Measurements from ENCODE around the gene ATP6AP1.

Gene ATP6AP1

DNA sequence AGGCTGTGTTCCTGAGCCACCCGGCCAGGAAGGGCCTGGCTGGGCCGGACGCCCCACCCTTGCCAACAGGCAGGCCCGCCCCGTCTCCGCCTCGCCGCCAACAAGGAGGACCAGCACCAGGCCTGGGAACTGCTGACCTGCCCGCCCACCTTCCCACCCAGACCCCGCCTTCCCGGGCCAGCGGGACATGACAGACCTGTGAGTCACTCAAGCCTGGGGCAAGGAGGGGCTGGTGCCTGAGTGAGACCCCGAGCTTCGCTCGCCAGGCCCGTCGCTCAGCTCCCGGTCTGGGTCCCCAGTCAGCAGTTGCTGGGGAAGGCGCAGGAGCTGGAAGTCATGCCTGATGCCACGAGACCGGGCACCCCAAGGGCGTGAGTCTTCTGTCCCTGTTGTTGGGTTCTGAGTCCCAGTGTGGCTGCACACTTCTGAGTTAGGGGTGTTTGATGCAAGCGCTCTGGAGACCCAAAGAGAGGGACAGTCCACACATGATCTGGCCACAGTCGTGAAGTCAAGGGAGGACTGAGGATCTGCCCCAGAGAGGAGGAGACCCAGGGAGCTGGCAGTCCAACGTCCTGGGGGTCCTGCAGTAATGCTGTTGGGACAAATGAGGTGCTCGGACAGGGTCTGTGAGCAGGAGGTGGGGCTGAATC, 19.1 kb upstream of the ATP6AP1 start, which contains the start of gene DNASE1L1 (continued):
- TF ChIP-seq ZNF10 (tag by site-specific recombination; IDR thresholded peaks at IDR 0.05) (0 out of 2 replicates have a peak, but pooled peaks have one; percentile 23), KLF8 (tag by site-specific recombination; IDR thresholded peaks at IDR 0.05) (0 out of 2 replicates have a peak, but pooled peaks have one; percentile 33), ZNF843 (tag by site-specific recombination; IDR thresholded peaks at IDR 0.05) (no peak), TRIM28 (IDR thresholded peaks at IDR 0.05; ENCODE audit: borderline replicate concordance, low read length) (no peak), ZNF555 (tag by site-specific recombination; conservative IDR thresholded peaks at IDR 0.05) (no peak), KLF10 (tag by site-specific recombination; IDR thresholded peaks at IDR 0.05) (no peak), ZNF600 (tag by site-specific recombination; IDR thresholded peaks at IDR 0.05) (peak; percentile 63; the same call in 1 of the 2 replicates), ZNF311 (tag by site-specific recombination; IDR thresholded peaks at IDR 0.05; ENCODE audit: borderline replicate concordance) (no peak), ZNF391 (tag by site-specific recombination; IDR thresholded peaks at IDR 0.05; ENCODE audit: borderline replicate concordance, low read depth) (no peak), ZNF19 (tag by site-specific recombination; IDR thresholded peaks at IDR 0.05; ENCODE audit: low read depth) (no peak), GFI1B (tag by site-specific recombination; IDR thresholded peaks at IDR 0.05) (no peak), KLF17 (tag by site-specific recombination; IDR thresholded peaks at IDR 0.05) (peak; percentile 69; the same call in 1 of the 2 replicates), ZNF776 (tag by site-specific recombination; IDR thresholded peaks at IDR 0.05; ENCODE audit: borderline replicate concordance) (no peak), ZNF423 (tag by site-specific recombination; IDR thresholded peaks at IDR 0.05) (no peak), ZNF132 (tag by site-specific recombination; IDR thresholded peaks at IDR 0.05; ENCODE audit: borderline replicate concordance) (no peak), ZNF366 (tag by site-specific recombination; conservative IDR thresholded peaks at IDR 0.05) (no peak)
- TF ChIP-seq, protein P1, sequence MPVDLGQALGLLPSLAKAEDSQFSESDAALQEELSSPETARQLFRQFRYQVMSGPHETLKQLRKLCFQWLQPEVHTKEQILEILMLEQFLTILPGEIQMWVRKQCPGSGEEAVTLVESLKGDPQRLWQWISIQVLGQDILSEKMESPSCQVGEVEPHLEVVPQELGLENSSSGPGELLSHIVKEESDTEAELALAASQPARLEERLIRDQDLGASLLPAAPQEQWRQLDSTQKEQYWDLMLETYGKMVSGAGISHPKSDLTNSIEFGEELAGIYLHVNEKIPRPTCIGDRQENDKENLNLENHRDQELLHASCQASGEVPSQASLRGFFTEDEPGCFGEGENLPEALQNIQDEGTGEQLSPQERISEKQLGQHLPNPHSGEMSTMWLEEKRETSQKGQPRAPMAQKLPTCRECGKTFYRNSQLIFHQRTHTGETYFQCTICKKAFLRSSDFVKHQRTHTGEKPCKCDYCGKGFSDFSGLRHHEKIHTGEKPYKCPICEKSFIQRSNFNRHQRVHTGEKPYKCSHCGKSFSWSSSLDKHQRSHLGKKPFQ (tag by site-specific recombination; IDR thresholded peaks at IDR 0.05): no peak

DNA sequence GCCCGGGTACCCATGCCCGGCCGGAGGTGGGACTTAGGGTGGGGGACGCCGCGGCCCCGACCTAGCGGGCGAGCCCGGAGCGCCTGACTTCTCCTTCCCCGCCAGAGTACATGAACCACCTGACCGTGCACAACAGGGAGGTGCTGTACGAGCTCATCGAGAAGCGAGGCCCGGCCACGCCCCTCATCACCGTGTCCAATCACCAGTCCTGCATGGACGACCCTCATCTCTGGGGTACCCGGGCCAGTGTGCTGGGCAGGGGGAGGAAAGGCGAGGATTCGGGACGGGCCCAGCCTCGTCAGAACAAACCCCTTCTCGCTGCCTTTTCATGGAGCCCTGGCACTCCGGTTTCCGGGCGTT, 16.5 kb upstream of the ATP6AP1 start:
- no peaks in the 10 kb centered on the region for H3K9me3 ChIP-seq (ENCODE audit: control insufficient read depth, insufficient read depth, low read depth, low read length)
- H3K27ac ChIP-seq (ENCODE audit: extremely low read depth, low read depth, low read length): peak overlapping the region; percentile 92
- H3K4me1 ChIP-seq (ENCODE audit: control insufficient read depth, insufficient read depth, low read length): no peaks in the 10 kb centered on the region; the same call in 1 of the 2 replicates
- CTCF ChIA-PET: interaction anchor here (1.0 kb wide), 2 partner anchors 13 to 39 kb away, joined by 4 to 5 read pairs; partner anchors contain the start of gene RPL10
- POLR2A ChIA-PET: interaction anchor here (0.6 to 4.0 kb wide), 10 partner anchors 10 to 136 kb away, joined by 3 to 57 read pairs (median 8); partner anchors contain the start of genes ATP6AP1, FAM50A, IKBKG and RPL10
- peaks cover 5 to 16% of the 10 kb centered on the region in 2 experiments; a peak in 2 of 3 replicates for H3K36me3 ChIP-seq (ENCODE audit: control insufficient read depth in 2 of 2, insufficient read depth in 1 of 2, low read length in 2 of 2)
- peak overlapping the region; percentile 57 for H3K4me3 ChIP-seq (ENCODE audit: low read depth, low read length)
- peak; percentile 76 for TF ChIP-seq ZBTB20 (tag by site-specific recombination; IDR thresholded peaks at IDR 0.05)
- no peak for TF ChIP-seq ZNF274 (IDR thresholded peaks at IDR 0.05; ENCODE audit: low read length)
- TF ChIP-seq ZNF274 (tag by site-specific recombination; IDR thresholded peaks at IDR 0.05; ENCODE audit: borderline replicate concordance): no peak
- TF ChIP-seq ZNF423 (tag by site-specific recombination; IDR thresholded peaks at IDR 0.05): no peak
- peak; percentile 80 for TF ChIP-seq KLF9 (tag by site-specific recombination; IDR thresholded peaks at IDR 0.05; ENCODE audit: low read depth)
- peak; percentile 16; the same call in 1 of the 2 replicates for TF ChIP-seq ZEB2 (tag by site-specific recombination; IDR thresholded peaks at IDR 0.05)
- no peak for TF ChIP-seq ZNF404 (tag by site-specific recombination; IDR thresholded peaks at IDR 0.05)
- peak; percentile 35; the same call in 1 of the 2 replicates for TF ChIP-seq ZNF501 (tag by site-specific recombination; IDR thresholded peaks at IDR 0.05)
- peak; percentile 29; the same call in 1 of the 2 replicates for TF ChIP-seq ZNF600 (tag by site-specific recombination; IDR thresholded peaks at IDR 0.05)
- TF ChIP-seq, protein P2, sequence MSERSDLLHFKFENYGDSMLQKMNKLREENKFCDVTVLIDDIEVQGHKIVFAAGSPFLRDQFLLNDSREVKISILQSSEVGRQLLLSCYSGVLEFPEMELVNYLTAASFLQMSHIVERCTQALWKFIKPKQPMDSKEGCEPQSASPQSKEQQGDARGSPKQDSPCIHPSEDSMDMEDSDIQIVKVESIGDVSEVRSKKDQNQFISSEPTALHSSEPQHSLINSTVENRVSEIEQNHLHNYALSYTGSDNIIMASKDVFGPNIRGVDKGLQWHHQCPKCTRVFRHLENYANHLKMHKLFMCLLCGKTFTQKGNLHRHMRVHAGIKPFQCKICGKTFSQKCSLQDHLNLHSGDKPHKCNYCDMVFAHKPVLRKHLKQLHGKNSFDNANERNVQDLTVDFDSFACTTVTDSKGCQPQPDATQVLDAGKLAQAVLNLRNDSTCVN (tag by site-specific recombination; optimal IDR thresholded peaks at IDR 0.05): peak; percentile 37
- TF ChIP-seq ZSCAN4 (tag by site-specific recombination; IDR thresholded peaks at IDR 0.05): no peak
- TF ChIP-seq, protein P3, sequence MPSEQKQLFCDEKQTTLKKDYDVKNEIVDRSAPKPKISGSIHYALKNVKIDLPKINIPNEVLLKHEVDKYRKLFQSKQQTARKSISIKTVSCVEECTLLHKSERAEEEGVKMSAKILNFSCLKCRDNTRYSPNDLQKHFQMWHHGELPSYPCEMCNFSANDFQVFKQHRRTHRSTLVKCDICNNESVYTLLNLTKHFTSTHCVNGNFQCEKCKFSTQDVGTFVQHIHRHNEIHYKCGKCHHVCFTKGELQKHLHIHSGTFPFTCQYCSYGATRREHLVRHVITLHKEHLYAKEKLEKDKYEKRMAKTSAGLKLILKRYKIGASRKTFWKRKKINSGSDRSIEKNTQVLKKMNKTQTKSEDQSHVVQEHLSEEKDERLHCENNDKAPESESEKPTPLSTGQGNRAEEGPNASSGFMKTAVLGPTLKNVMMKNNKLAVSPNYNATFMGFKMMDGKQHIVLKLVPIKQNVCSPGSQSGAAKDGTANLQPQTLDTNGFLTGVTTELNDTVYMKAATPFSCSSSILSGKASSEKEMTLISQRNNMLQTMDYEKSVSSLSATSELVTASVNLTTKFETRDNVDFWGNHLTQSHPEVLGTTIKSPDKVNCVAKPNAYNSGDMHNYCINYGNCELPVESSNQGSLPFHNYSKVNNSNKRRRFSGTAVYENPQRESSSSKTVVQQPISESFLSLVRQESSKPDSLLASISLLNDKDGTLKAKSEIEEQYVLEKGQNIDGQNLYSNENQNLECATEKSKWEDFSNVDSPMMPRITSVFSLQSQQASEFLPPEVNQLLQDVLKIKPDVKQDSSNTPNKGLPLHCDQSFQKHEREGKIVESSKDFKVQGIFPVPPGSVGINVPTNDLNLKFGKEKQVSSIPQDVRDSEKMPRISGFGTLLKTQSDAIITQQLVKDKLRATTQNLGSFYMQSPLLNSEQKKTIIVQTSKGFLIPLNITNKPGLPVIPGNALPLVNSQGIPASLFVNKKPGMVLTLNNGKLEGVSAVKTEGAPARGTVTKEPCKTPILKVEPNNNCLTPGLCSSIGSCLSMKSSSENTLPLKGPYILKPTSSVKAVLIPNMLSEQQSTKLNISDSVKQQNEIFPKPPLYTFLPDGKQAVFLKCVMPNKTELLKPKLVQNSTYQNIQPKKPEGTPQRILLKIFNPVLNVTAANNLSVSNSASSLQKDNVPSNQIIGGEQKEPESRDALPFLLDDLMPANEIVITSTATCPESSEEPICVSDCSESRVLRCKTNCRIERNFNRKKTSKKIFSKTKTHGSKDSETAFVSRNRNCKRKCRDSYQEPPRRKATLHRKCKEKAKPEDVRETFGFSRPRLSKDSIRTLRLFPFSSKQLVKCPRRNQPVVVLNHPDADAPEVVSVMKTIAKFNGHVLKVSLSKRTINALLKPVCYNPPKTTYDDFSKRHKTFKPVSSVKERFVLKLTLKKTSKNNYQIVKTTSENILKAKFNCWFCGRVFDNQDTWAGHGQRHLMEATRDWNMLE (tag by site-specific recombination; conservative IDR thresholded peaks at IDR 0.05; ENCODE audit: low read depth): no peak
